H1 (cell line): ENCODE measurements around the gene OR5D18.

Source experiments
- BRCA1 ChIP-seq: IDR thresholded peaks from 2 replicates; pipeline ENCODE4 v1.6.1; 2012; ENCODE audit warnings: low read depth, low read length, improper control_type of control experiment
- CHD1 ChIP-seq: IDR thresholded peaks from 2 replicates; pipeline ENCODE4 v1.6.1; 2012; ENCODE audit warnings: low read depth, low read length, improper control_type of control experiment

DNA sequence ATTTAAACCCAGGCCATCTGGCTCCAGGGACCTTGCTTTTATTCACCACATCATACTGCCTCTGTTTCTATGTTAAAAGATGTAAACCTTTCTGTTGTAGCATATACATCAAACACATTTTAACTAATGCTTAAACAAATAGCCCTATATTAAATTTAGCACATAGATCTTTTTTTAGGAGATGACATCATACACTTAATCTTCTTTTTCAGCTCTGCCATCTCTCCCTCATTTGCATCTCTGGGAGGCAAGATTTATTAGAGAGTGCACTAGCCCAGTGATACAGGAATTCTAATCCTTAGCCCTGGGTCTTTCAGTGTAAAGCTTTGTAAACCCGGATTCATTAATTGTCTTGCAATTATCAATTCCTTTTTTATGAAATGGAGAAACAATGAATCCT, 32.7 kb downstream of the OR5D18 start:
- TF ChIP-seq BRCA1 (no peak), CHD1 (no peak)
